GM21825 (cell line): ENCODE measurements around the gene MAD2L2.
"Not testable (repeated sequence)": the region's sequence is repeated elsewhere in the genome, so short reads cannot be mapped to it uniquely, and the experiment has no call there.

Experiments used
- ATAC-seq: cut with Tn5 transposase; IDR thresholded peaks from one replicate; pipeline ENCODE4 v1.9.1; 2021; ENCODE audit warnings: mild to moderate bottlenecking, moderate library complexity; ENCODE audit not compliant: unreplicated experiment

The MAD2L2 gene

DNA sequence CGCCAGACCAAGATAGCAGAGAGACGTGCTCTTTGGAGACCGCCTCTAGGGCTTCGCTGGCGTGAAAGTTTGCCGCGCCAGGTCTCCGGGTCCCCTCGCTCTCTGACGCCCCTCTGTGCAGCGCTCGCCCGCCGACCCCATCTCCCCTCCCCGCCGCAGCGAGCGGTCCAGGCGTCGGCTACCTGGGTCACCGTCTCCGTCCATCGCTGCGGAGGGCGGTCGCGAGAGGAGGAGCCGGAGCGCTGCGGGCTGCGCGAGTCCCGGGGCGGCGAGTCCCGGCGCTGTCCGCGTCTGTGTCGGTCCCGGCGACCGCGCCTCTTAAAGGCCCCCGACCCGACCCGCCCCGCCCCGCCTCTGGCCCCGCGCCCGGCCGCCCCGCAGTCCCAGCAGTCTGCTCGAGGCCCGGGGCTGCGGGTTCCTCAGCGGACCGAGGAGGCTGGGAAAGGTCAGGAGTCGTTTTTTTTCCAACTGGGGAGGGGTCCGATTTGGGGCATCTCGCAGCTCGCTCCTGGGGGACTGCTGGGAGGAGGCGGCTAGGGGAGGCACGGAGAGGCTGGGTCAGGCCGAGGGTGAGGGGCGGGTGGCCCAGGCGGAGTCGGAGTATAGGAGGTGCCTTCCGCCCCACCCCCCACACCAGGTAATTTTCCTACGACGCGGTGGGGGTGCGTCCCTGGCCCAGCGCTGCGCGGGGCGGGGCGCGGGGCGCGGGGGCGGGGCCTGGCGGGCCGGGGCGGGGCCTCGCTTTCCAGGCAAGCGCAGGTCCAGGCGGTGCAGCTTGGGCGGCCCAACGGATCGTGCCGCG is 26.6 kb downstream of the MAD2L2 start, which contains the start of the genes FBXO2 and FBXO44:
FBXO2 (minus strand) TSS at position 293 of the 802 bp plus-strand sequence; CDS start at position 204, 89 bp downstream.
FBXO44 (plus strand) TSS at position 741 of the 802 bp plus-strand sequence. CDS start 959 bp downstream, outside the sequence.
- ATAC-seq = peak; percentile 57

- ATAC-seq = no peak
Observed at GRCh38 chr1:11653861-11654136, 27.1 kb downstream of the MAD2L2 start.

DNA sequence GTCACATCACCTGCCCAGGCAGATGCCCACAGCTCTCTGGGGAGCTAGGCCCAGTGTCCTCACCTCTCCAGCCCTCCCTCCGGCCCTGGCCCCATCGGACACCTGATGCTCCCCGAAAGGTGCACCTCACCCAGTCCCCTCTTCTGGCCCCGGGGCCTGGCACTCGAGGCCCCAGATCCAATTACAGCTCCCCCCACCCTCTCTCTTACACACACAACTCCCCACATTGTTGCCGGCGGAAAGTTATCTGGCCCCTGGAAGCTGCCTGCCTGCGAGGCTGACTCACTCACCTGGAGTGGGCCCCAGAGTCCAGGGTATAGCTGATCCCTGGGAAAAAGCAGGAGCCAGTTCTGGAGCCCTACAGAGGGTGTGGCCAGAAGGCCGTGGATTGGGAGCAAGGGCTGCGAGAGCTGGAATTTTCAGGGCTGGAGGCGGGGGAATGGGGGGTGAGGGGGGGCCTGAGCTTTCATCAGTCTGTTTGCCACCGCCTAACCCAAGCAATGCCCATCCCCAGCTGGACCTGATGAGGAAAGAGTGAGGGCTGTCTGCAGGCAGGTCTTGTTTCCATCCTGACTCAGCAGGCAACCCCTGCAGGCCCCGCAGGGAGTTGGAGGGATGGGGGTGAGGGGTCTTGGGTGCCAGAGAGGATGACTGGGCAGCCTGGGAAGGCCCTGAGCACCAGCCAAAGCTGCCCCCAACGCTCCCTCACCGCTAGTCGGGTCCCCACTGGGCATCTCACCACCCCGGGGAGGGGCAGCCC is 27.7 kb downstream of the MAD2L2 start:
- ATAC-seq = no peak

- ATAC-seq = no peak
Observed at GRCh38 chr1:11652203-11652780, 28.7 kb downstream of the MAD2L2 start.

DNA sequence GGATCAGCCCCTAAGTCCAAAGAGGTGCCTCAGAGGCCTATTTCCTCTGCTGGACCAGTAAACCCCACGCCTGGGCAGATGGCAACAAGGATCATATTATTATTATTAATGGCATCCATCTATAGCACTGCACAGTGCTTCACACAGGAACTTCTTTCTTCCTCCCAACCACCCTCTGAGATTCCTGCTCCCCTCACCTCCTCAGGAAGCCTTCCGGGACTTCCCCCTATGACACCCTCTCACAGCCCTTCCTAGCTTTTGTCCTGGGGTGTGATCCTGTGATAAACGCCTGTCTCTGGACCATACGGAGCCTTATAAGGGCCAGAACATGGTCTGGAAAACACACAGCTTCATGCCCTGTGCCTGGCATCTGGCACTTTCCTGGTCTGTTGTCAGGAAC is 29.9 kb downstream of the MAD2L2 start:
- no peak for ATAC-seq

DNA sequence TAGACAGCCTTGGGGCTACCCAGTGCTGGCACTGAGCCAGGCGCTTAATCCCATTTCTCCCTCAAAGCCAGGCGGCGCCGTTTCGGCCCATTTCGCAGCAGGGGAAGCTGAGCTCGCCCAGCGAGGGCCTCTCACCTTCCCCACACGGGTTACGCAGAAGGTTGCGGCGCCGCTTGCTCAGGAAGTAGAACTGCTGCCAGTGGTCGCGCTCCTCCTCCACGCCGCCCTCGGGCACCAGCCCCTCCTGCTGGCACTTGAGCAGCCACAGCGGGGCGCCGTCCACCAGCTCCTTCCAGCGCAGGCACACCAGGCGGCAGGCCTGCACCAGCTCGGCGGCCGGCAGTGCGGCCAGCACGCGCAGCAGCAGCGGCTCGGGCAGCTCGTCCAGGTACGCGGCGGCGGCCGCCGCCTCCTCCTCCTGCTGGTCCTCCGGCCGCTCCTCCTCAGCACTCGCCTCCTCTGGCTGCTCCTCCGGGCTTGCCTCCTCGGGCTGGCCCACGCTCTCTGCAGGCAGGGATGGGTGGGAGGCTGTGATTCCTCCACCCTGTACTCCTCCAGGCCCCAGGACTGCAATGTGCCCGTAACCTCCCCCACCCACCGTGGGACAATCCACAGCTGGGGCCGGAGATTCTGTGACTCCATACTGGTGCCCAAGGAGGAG is 30.5 kb downstream of the MAD2L2 start:
- no peak for ATAC-seq

GRCh38 chr1:11649624-11650330 is 31.2 kb downstream of the MAD2L2 start:
- ATAC-seq = no peak

DNA sequence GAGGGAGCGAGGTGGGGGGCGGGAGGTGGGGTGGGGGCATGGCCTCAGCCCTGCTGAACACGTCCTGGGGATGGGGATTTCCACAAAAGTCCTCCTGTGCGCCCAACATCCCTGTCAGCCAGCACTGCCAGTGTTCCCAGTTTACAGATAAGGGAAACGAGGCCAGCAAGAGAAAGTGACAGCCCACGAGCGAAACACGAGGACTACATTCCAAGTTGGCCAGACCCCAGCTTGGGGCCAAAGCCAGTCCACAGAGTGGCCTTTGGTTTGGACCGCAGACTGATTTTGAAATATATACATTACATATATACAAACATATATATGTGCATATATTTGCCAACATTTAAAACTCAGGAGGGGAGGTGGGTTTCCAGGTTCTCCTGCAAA is 31.7 kb downstream of the MAD2L2 start:
- no peak for ATAC-seq

- ATAC-seq = no peak
Observed at GRCh38 chr1:11648732-11649158, 32.2 kb downstream of the MAD2L2 start.

GRCh38 chr1:11648039-11648438 is 32.9 kb downstream of the MAD2L2 start:
- ATAC-seq = no peak

DNA sequence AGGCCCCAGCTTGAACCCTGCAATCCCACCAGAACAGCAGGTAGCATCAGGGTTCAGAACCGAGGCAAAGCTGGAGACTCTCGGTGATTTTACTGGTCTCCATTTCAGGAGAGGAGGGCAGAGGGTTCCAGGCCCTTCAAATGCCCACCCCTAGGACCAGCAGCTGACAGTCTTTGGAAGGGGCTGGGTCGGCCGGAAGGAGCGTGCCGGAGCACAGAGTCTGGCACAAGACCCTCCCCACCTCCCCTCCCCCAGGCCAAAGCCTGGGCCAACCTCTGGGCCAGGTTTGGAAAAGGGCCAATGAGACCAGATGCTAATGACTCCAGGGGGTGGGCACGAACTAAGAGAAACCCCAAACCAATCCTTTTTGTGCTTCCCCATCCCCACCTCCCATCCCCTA is 33.6 kb downstream of the MAD2L2 start:
- ATAC-seq = no peak

- no peak for ATAC-seq
Observed at GRCh38 chr1:11646317-11646716, 34.6 kb downstream of the MAD2L2 start.

DNA sequence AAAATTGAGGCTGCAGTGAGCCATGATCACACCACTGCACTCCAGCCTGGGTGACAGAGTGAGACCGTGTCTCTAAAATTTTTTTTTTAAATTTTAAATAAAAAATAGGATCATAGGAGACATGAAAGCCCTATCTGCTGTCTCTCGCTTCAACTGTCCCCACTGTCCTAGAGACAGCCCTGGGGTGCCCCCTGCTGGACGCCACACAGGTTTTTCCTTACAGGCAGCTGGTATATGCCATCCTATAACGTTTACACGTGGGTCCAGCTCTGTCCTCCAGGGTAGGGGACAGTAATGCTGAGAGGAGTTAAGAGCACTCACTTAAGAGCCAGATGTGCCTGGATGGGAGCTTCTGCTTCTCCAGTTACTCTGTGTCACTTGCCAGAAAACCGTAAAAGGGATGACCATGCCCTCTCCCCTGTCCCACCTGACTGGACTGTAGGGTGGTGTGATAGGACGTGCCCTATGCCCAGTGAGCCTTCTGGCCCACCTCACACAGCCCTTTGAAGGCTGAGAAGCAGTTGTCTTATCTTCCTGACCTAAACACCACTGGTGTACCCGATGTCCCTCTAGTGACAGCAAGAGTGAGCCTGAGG is 35.2 kb downstream of the MAD2L2 start:
- no peak for ATAC-seq

GRCh38 chr1:11645270-11645669 is 35.7 kb downstream of the MAD2L2 start:
- no peak for ATAC-seq

DNA sequence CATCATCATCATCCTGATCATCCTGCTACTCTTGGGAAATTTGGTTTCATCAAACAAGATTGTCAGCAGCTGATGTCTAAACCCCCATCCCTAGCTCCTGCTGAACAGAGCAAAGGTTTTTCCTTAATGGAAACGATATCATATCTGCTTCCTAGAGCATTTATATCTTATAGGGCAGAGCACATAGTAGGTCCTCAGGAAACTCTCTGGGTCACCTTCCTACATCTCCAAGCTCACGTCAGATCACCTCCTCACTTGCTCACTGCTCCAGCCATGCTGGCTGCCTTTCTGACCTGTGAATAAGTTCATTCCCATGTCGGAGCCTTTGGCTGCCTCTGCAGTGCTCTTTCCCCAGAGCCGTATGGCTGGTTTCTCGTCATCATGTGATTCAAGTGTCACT is 37.2 kb downstream of the MAD2L2 start:
- ATAC-seq = no peak

DNA sequence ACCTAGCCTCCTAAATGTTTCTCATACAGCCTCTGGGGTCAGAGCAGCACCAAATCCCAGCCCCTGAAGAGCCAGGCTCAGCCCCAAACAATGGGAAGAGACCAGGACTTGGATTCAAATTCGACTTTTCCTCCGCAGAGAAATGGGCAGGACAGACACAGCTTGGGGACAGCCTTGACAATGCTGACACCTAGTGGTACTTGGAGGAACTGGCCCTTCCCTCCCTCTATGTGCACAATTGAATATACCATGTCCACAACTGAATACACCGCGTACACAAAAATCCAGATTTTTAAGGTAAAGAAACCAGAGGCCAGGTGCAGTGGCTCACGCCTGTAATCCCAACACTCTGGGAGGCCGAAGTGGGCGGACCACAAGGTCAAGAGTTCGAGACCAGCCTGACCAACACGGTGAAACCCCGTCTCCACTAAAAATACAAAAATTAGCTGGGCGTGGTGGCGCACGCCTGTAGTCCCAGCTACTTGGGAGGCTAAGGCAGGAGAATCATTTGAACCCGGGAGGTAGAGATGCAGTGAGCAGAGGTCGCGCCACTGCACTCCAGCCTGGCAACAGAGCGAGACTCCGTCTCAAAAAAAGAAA is 38.4 kb downstream of the MAD2L2 start:
- not testable (repeated sequence) for ATAC-seq

- no peak for ATAC-seq
Observed at GRCh38 chr1:11641776-11642305, 39.1 kb downstream of the MAD2L2 start.

DNA sequence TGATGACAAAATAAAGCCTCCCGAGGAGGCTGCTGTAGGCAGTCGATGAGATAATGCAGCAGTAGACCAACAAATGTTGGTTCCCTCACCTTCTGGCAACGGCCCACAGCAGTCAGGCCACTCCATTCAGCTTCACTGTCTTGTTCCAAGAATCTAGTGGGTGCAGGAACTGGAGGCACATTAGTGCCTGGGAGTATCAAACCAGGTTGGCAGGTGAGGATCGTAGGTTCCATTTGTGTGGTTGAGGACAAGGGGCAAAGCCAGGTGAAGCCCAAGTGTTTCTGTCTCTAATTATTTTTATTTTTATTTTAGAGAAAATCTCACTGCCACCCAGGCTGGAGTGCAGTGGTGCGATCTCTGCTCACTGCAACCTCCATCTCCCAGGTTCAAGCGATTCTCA is 40.0 kb downstream of the MAD2L2 start:
- no peak for ATAC-seq

- no peak for ATAC-seq
Observed at GRCh38 chr1:11640101-11640500, 40.8 kb downstream of the MAD2L2 start.

DNA sequence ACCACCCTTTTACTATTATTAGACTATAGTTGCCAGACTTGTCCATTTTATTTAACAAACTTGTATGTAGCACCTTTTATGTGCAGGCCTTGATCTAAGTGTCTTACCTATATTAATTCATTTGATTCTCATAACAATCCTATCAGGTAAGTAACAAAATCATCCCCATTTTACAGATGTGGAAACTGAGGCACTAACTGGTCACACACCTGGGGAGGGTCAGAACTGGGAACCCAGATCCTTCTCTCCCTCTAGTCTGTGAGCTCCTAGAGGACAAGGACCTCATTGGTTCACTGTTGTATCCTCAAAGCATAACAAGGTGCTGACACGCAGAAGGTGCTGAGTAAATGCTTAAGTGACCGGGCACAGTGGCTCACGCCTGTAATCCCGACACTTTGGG is 41.6 kb downstream of the MAD2L2 start:
- no peak for ATAC-seq
